B cell (primary cell): ENCODE results near the gene CLCN2. TPM values are rescaled to one million over a fixed set of nuclear protein-coding genes. Genes with fewer than 3 reads are reported as not detected.
"Not testable (repeated sequence)": the region's sequence is repeated elsewhere in the genome, so short reads cannot be mapped to it uniquely, and the experiment has no call there.

Experiments
- ATAC-seq: fragments of 200-7000 bp; cut with Tn5 transposase; one replicate; pipeline ENCODE4 v1.10.0; 2021; ENCODE audit warnings: low read depth, mild to moderate bottlenecking, moderate number of reproducible peaks, moderate library complexity
- CTCF ChIA-PET: fragments of 350-600 bp; sonication (Branson Sonifier 250); formaldehyde crosslinking; loops from one replicate; lab custom pipeline; 2021; ENCODE audit warnings: antibody characterized with exemption, inconsistent platforms; lab: Charles Lee
- POLR2A ChIA-PET: fragments of 350-600 bp; sonication (Branson Sonifier 250); formaldehyde crosslinking; loops from one replicate; lab custom pipeline; 2021; ENCODE audit warnings: antibody characterized with exemption; lab: Charles Lee
- DNase-seq: peaks from one replicate; pipeline ENCODE4 v3.0.0; 2013
- H2AFZ ChIP-seq: 2 replicates; pipeline ENCODE4 v1.6.1; 2012; ENCODE audit warnings: mild to moderate bottlenecking, low read depth, low read length; ENCODE audit not compliant: insufficient read depth, poor library complexity, severe bottlenecking
- H3K27ac ChIP-seq, 2 donors: 1 replicate in 1 of 2; 2 replicates in 1 of 2; pipeline ENCODE4 v1.5.1; 2012 to 2013; ENCODE audit warnings: low read length in 2 of 2, mild to moderate bottlenecking in 2 of 2, moderate library complexity in 1 of 2
- H3K27me3 ChIP-seq, 4 experiments: fragments of 200-600 bp in 1 of 4; sonication (generic) in 1 of 4; replicated peaks in 1 of 4; 1 replicate in 2 of 4; 2 replicates in 2 of 4; pipeline versions ENCODE4 v1.6.1 to v1.7.0; 2013 to 2016; ENCODE audit warnings: low read length in 3 of 4, mild to moderate bottlenecking in 2 of 4, mixed read lengths in 1 of 4, moderate library complexity in 1 of 4; ENCODE audit not compliant: insufficient read depth in 4 of 4, control insufficient read depth in 3 of 4; ENCODE audit errors: control extremely low read depth in 1 of 4
- H3K36me3 ChIP-seq, 2 experiments: replicated peaks in 1 of 2; 1 replicate in 1 of 2; 2 replicates in 1 of 2; pipeline versions ENCODE4 v1.6.1 to v1.7.1; 2013; ENCODE audit warnings: low read length in 1 of 2; ENCODE audit not compliant: insufficient read depth in 2 of 2, control insufficient read depth in 1 of 2; ENCODE audit errors: control extremely low read depth in 1 of 2, extremely low read depth in 1 of 2
- H3K4me1 ChIP-seq, 2 donors: fragments of 200-600 bp in 1 of 2; sonication (generic) in 1 of 2; 1 replicate in 1 of 2; 2 replicates in 1 of 2; pipeline versions ENCODE4 v1.5.1 to v1.6.1; 2013 to 2017; ENCODE audit warnings: low read length in 2 of 2; ENCODE audit not compliant: control insufficient read depth in 2 of 2, insufficient read depth in 2 of 2
- H3K4me2 ChIP-seq: replicated peaks from 2 replicates; pipeline ENCODE3; 2012; ENCODE audit warnings: mild to moderate bottlenecking, low read depth, low read length; ENCODE audit not compliant: poor library complexity, severe bottlenecking
- H3K4me3 ChIP-seq, 5 experiments: fragments of 200-600 bp in 1 of 5; sonication (generic) in 1 of 5; 1 replicate in 3 of 5; 2 replicates in 2 of 5; pipeline versions ENCODE4 v1.5.1 to v1.7.0; 2011 to 2016; ENCODE audit warnings: low read length in 4 of 5, mild to moderate bottlenecking in 4 of 5, low read depth in 2 of 5, control low read depth in 1 of 5, moderate library complexity in 1 of 5; ENCODE audit not compliant: insufficient read depth in 1 of 5; ENCODE audit errors: control extremely low read depth in 1 of 5, extremely low read depth in 1 of 5
- H3K79me2 ChIP-seq: fragments of 200-600 bp; sonication (generic); one replicate; pipeline ENCODE4 v1.6.0; 2016; ENCODE audit warnings: low read length; ENCODE audit not compliant: control insufficient read depth, insufficient read depth
- H3K9ac ChIP-seq: fragments of 200-600 bp; sonication (generic); 2 replicates; pipeline ENCODE4 v1.6.1; 2017; ENCODE audit warnings: mild to moderate bottlenecking, low read length, moderate library complexity
- H3K9me3 ChIP-seq, 3 donors: one replicate each; pipeline versions ENCODE4 v1.6.1 to v1.7.1; 2013; ENCODE audit warnings: low read length in 2 of 3; ENCODE audit not compliant: control insufficient read depth in 2 of 3, insufficient read depth in 1 of 3; ENCODE audit errors: control extremely low read depth in 1 of 3
- H4K20me1 ChIP-seq: 2 replicates; pipeline ENCODE4 v1.6.0; 2012; ENCODE audit warnings: mild to moderate bottlenecking, low read length; ENCODE audit not compliant: insufficient read depth, control insufficient read depth, poor library complexity, severe bottlenecking
- H3K27ac Mint-ChIP-seq: one replicate; pipeline ENCODE4 v1.8.0; 2021; ENCODE audit warnings: mixed read lengths
- H3K27me3 Mint-ChIP-seq: one replicate; pipeline ENCODE4 v1.8.0; 2021; ENCODE audit warnings: mixed read lengths
- H3K4me1 Mint-ChIP-seq: one replicate; pipeline ENCODE4 v1.8.0; 2021; ENCODE audit warnings: mixed read lengths
- H3K4me3 Mint-ChIP-seq: one replicate; pipeline ENCODE4 v1.8.0; 2021; ENCODE audit warnings: mixed read lengths
- H3K9me3 Mint-ChIP-seq: one replicate; pipeline ENCODE4 v1.8.0; 2022; ENCODE audit warnings: mixed read lengths; ENCODE audit not compliant: insufficient read depth
- EZH2 ChIP-seq: IDR thresholded peaks from 2 replicates; pipeline ENCODE4 v1.6.1; 2012; ENCODE audit warnings: borderline replicate concordance, low read depth, mild to moderate bottlenecking, moderate library complexity, low read length; ENCODE audit not compliant: insufficient read depth, poor library complexity, severe bottlenecking
- WGBS: methylation state at CpG from one replicate; pipeline ENCODE4 v1.1.5; 2013; ENCODE audit warnings: missing lambda C conversion rate; ENCODE audit not compliant: insufficient coverage; 5-methylcytosine and 5-hydroxymethylcytosine counted together
- intact Hi-C: fragments of 100-400 bp; cut with micrococcal nuclease; formaldehyde crosslinking; loops from one replicate; pipeline ENCODE4 v1.10.0; 2022
- polyA plus RNA-seq: library from polyadenylated mRNA; depleted of rRNA; stranded (reverse); fragments of >200 nt; gene quantifications from 2 replicates; pipeline ENCODE4 v1.2.3, GENCODE V29; 2012
- total RNA-seq, 2 donors: library from RNA; stranded (reverse); fragments of 120-200 nt in 1 of 2; gene quantifications; 1 replicate in 1 of 2; 2 replicates in 1 of 2; pipeline versions ENCODE4 v1.2.3 to v1.2.4, GENCODE V29; 2013 to 2022
- TF ChIP-seq, protein P1 (sequence below): fragments of 200-600 bp; IDR thresholded peaks from one replicate; pipeline ENCODE4 v1.8.0; 2022; ENCODE audit warnings: antibody characterized with exemption, mild to moderate bottlenecking

The CLCN2 gene
- total and polyA plus RNA-seq, 2 donors (not counting 1 experiment from before 2014, with no cell fraction given) = 6.1 to 8.1 TPM

DNA sequence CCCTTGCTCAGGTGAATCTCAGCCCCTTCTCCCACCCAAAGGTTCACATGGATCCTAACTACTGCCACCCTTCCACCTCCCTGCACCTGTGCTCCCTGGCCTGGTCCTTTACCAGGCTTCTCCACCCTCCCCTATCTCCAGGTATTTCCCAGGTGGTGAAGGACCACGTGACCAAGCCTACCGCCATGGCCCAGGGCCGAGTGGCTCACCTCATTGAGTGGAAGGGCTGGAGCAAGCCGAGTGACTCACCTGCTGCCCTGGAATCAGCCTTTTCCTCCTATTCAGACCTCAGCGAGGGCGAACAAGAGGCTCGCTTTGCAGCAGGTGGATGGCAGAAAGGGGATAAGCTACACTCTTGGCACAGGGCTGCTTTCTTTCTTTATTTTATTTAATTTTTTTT, 19.5 kb downstream of the CLCN2 start:
- H4K20me1 ChIP-seq = no peaks in the 10 kb centered on the region
- 100% methylated on average over 3 of the region's 7 CpGs for WGBS
- H3K9me3 ChIP-seq = no peaks in the 10 kb centered on the region
- H3K27me3 ChIP-seq = peaks cover 0 to 3% (median 0%) of the 10 kb centered on the region in 4 experiments
- H3K9ac ChIP-seq = no peak overlapping the region
- no peak overlapping the region for H3K4me2 ChIP-seq
- peaks cover 15% of the 10 kb centered on the region for H3K79me2 ChIP-seq
- H3K4me3 ChIP-seq = no peak overlapping the region
- Mint-ChIP-seq H3K4me1 (peaks cover 17% of the 10 kb centered on the region), H3K9me3 (no peaks in the 10 kb centered on the region), H3K27me3 (no peaks in the 10 kb centered on the region), H3K27ac (no peak overlapping the region), H3K4me3 (no peak overlapping the region)
- H3K4me1 ChIP-seq = peaks cover 3 to 11% of the 10 kb centered on the region in 2 donors
- no peak overlapping the region for H3K27ac ChIP-seq
- no peak for TF ChIP-seq EZH2
- TF ChIP-seq, protein P1, sequence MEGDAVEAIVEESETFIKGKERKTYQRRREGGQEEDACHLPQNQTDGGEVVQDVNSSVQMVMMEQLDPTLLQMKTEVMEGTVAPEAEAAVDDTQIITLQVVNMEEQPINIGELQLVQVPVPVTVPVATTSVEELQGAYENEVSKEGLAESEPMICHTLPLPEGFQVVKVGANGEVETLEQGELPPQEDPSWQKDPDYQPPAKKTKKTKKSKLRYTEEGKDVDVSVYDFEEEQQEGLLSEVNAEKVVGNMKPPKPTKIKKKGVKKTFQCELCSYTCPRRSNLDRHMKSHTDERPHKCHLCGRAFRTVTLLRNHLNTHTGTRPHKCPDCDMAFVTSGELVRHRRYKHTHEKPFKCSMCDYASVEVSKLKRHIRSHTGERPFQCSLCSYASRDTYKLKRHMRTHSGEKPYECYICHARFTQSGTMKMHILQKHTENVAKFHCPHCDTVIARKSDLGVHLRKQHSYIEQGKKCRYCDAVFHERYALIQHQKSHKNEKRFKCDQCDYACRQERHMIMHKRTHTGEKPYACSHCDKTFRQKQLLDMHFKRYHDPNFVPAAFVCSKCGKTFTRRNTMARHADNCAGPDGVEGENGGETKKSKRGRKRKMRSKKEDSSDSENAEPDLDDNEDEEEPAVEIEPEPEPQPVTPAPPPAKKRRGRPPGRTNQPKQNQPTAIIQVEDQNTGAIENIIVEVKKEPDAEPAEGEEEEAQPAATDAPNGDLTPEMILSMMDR = no peak
- H3K36me3 ChIP-seq = peaks cover 0 to 4% of the 10 kb centered on the region in 2 experiments
- no peak overlapping the region for H2AFZ ChIP-seq
- no peak for ATAC-seq
- DNase-seq = no peak
- ChIA-PET CTCF (no interaction called here), POLR2A (no interaction called here)
- intact Hi-C loops = no loop called here

DNA sequence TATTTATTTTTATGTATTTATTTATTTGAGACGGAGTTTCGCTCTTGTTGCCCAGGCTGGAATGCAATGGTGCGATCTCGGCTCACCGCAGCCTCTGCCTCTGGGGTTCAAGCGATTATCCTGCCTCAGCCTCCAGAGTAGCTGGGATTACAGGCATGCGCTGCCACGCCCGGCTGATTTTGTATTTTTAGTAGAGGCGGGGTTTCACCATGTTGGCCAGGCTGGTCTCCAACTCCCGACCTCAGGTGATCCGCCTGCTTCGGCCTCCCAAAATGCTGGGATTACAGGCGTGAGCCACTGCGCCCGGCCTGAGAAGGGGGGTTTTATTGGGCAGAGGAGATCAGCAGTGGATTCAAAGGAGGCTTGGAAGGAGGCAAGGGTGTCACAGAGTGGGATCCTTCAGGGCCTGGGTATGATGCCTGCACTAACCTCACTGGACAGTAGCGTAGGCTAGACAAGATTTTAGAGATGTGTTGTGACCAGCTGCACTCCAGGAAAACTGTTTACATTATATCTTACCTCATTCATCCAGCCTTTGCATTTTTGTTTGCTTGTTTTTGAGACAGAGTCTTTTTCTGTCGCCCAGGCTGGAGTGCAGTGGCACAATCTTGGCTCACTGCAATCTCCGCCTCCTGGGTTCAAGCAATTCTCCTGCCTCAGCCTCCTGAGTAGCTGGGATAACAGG, 21.8 kb downstream of the CLCN2 start:
- H3K27ac ChIP-seq, intact Hi-C loops, H2AFZ ChIP-seq, H3K27ac Mint-ChIP-seq, H3K4me2 ChIP-seq, DNase-seq, POLR2A ChIA-PET, H3K9me3 Mint-ChIP-seq, H3K9ac ChIP-seq, H3K4me3 ChIP-seq, H3K27me3 ChIP-seq, H3K27me3 Mint-ChIP-seq, H3K9me3 ChIP-seq, CTCF ChIA-PET, ATAC-seq, H4K20me1 ChIP-seq, H3K4me3 Mint-ChIP-seq: not testable (repeated sequence)
- WGBS = over 99% methylated on average over 16 of the region's 19 CpGs
- peaks cover 0 to 12% of the 10 kb centered on the region in 2 experiments for H3K36me3 ChIP-seq
- H3K4me1 ChIP-seq = peaks cover 14 to 25% of the 10 kb centered on the region in 2 donors
- peaks cover 19% of the 10 kb centered on the region for H3K79me2 ChIP-seq
- H3K4me1 Mint-ChIP-seq = peaks cover 27% of the 10 kb centered on the region
